ENCODE measurements around the gene LCN15. TPM values are rescaled to one million over a fixed set of nuclear protein-coding genes. Genes with fewer than 3 reads are reported as not detected.

The LCN15 gene
- polyA plus RNA-seq, 3 donors = not detected

DNA sequence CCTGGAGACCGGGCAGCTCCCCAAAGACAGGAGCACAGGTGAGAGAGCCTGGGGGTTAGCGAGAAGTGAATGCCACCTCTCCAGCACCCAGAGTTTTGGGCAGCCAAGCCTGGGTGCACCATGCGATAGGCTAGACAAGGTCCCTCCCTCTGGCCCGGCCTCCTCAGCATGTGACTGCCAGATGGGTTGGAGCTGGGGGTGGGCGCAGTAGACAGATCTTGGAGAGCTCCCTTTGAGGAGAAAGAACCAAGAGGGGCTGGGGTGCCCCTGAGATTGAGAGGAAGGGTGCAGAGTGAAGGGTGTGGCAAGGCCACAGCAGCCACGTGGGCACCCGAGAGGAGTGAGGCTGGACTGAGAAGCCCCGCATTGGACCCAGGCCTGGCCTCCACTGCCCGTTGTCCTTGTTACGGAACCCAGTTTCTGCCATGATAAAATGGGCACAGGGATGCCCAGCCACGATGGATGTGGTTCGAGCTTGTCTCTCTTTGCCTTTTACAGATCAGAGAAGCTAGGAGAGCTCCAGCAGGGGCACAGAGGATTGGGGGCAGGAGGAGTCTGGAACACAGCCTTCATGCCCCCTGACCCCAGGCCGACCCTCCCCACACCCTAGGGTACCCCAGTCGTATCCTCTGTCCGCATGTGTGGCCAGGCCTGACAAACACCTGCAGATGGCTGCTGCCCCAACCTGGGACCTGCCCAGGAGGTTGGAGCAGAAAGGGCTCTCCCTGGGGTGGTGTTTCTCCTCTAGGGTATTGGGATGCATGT, 28.2 kb upstream of the LCN15 start:
- Histone ChIP-seq H3K4me1 (ENCODE audit: control insufficient read depth in 1 of 2, insufficient read depth in 2 of 2, low read length in 2 of 2) (peaks cover 29 to 35% of the 10 kb centered on the region in 2 donors), H3K4me2 (replicated peaks; ENCODE audit: extremely low read depth, low read length, poor library complexity, severe bottlenecking) (peak overlapping the region; percentile 94), H3K79me2 (ENCODE audit: insufficient read depth, low read length) (peaks cover 4% of the 10 kb centered on the region), H3K27ac (ENCODE audit: low read depth in 1 of 2, low read length in 2 of 2) (peak overlapping the region in 1 of 2 donors; percentile 1), H4K20me1 (ENCODE audit: insufficient read depth, low read length) (peaks cover 14% of the 10 kb centered on the region), H3K27me3 (ENCODE audit: control insufficient read depth in 2 of 2, insufficient read depth in 2 of 2, low read length in 2 of 2) (peaks cover 0 to 20% of the 10 kb centered on the region in 2 donors), H3K9me3 (replicated peaks in 1 of 2; ENCODE audit: control insufficient read depth in 1 of 2, insufficient read depth in 1 of 2, low read length in 2 of 2) (no peaks in the 10 kb centered on the region), H3K9ac (ENCODE audit: insufficient read depth, low read length, poor library complexity, severe bottlenecking) (no peak overlapping the region), H2AFZ (ENCODE audit: insufficient read depth, low read depth, low read length, poor library complexity, severe bottlenecking) (no peak overlapping the region), H3K36me3 (replicated peaks in 1 of 2; ENCODE audit: control insufficient read depth in 1 of 2, insufficient read depth in 2 of 2, low read length in 2 of 2) (no peaks in the 10 kb centered on the region), H3K4me3 (replicated peaks in 1 of 3; ENCODE audit: low read depth in 2 of 3, low read length in 3 of 3) (peak overlapping the region in 1 of 3 experiments; percentile 81)
- Mint-ChIP-seq H3K36me3 (peaks cover 12% of the 10 kb centered on the region in 2 donors), H3K4me1 (peaks cover 27% of the 10 kb centered on the region), H3K27me3 (ENCODE audit: low read depth in 3 of 3) (peaks cover 19 to 31% (median 23%) of the 10 kb centered on the region in 3 donors), H3K4me3 (peak overlapping the region in 1 of 2 donors; percentile 84), H3K27ac (peak overlapping the region in 4 of 7 donors; percentile 31 to 85 (median 79)), H3K9me3 (peaks cover 0 to 4% (median 0%) of the 10 kb centered on the region in 7 donors)
- WGBS (ENCODE audit: insufficient coverage) = 72% methylated on average over 8 of the region's 15 CpGs
- TF ChIP-seq, protein P1, sequence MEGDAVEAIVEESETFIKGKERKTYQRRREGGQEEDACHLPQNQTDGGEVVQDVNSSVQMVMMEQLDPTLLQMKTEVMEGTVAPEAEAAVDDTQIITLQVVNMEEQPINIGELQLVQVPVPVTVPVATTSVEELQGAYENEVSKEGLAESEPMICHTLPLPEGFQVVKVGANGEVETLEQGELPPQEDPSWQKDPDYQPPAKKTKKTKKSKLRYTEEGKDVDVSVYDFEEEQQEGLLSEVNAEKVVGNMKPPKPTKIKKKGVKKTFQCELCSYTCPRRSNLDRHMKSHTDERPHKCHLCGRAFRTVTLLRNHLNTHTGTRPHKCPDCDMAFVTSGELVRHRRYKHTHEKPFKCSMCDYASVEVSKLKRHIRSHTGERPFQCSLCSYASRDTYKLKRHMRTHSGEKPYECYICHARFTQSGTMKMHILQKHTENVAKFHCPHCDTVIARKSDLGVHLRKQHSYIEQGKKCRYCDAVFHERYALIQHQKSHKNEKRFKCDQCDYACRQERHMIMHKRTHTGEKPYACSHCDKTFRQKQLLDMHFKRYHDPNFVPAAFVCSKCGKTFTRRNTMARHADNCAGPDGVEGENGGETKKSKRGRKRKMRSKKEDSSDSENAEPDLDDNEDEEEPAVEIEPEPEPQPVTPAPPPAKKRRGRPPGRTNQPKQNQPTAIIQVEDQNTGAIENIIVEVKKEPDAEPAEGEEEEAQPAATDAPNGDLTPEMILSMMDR (IDR thresholded peaks at IDR 0.05) = no peak
- intact Hi-C loops (cut with micrococcal nuclease) = loop anchor here in 1 of 2 donors (5.0 kb wide), 1 partner anchor 55 kb away; the partner anchor contains the start of gene PHPT1
- no peak for DNase-seq

DNA sequence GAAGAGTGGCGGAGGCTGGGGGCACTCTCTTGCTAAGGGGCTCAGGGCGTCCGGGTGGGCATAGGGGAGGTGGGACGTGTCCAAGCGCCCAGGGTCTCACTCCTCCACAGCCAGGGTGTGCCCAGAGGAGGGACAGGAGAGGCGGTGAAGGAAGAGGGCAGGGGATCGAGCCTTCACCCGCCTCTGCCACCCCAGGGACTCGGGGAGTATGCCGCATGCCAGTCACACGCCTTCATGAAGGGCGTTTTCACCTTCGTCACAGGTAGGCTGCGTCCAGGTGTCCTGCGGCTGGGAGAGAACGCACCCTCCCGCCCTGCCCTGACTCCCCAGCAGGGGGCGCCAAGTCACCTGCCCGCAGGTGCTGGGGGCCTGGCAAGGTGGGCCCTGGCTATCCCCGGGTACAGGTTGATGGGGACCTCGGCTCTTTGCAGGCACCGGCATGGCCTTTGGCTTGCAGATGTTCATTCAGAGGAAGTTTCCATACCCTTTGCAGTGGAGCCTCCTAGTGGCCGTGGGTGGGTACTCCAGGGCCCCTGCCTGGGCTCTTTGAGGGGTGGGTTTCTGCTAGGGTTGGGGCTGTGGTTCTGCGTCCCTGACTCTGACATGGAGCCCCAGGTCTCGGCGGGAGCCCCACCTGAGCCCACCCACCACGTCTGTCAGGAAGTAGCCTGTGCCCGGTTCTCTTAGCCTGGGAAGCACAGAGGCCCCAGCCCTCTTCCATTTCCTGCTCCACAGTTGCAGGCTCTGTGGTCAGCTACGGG, 27.4 kb upstream of the LCN15 start:
- no peaks in the 10 kb centered on the region for H3K36me3 ChIP-seq (replicated peaks in 1 of 2; ENCODE audit: control insufficient read depth in 1 of 2, insufficient read depth in 2 of 2, low read length in 2 of 2)
- H3K4me1 ChIP-seq (ENCODE audit: control insufficient read depth in 1 of 2, insufficient read depth in 2 of 2, low read length in 2 of 2) = peaks cover 29 to 35% of the 10 kb centered on the region in 2 donors
- Mint-ChIP-seq H3K27me3 (ENCODE audit: low read depth in 3 of 3) (peaks cover 11 to 23% (median 15%) of the 10 kb centered on the region in 3 donors), H3K4me1 (peaks cover 27% of the 10 kb centered on the region), H3K9me3 (peaks cover 0 to 2% (median 0%) of the 10 kb centered on the region in 7 donors), H3K27ac (peak overlapping the region; percentile 81 to 94 (median 86)), H3K4me3 (peak overlapping the region; percentile 75 to 84), H3K36me3 (peaks cover 12% of the 10 kb centered on the region in 2 donors)
- H3K4me3 ChIP-seq (replicated peaks in 1 of 3; ENCODE audit: low read depth in 2 of 3, low read length in 3 of 3) = peak overlapping the region; percentile 50 to 81 (median 55)
- peaks cover 14% of the 10 kb centered on the region for H4K20me1 ChIP-seq (ENCODE audit: insufficient read depth, low read length)
- TF ChIP-seq, protein P1 (IDR thresholded peaks at IDR 0.05) = peak; percentile 99
- peak overlapping the region; percentile 66 for H3K9ac ChIP-seq (ENCODE audit: insufficient read depth, low read length, poor library complexity, severe bottlenecking)
- no peaks in the 10 kb centered on the region for H3K9me3 ChIP-seq (replicated peaks in 1 of 2; ENCODE audit: control insufficient read depth in 1 of 2, insufficient read depth in 1 of 2, low read length in 2 of 2)
- peaks cover 0 to 13% of the 10 kb centered on the region in 2 donors for H3K27me3 ChIP-seq (ENCODE audit: control insufficient read depth in 2 of 2, insufficient read depth in 2 of 2, low read length in 2 of 2)
- intact Hi-C loops (cut with micrococcal nuclease) = loop anchor here (2.0 to 5.0 kb wide), 4 partner anchors 15 to 309 kb away; partner anchors contain the start of genes PAXX (in 1 of the 2), PHPT1 (in 1 of the 2), RABL6 (in 1 of the 2) and SEC16A (in 1 of the 2)
- H3K4me2 ChIP-seq (replicated peaks; ENCODE audit: extremely low read depth, low read length, poor library complexity, severe bottlenecking) = peak overlapping the region; percentile 94
- WGBS (ENCODE audit: insufficient coverage) = under 1% methylated on average over 24 of the region's 29 CpGs
- peak overlapping the region; percentile 89 for H2AFZ ChIP-seq (ENCODE audit: insufficient read depth, low read depth, low read length, poor library complexity, severe bottlenecking)
- H3K79me2 ChIP-seq (ENCODE audit: insufficient read depth, low read length) = peaks cover 4% of the 10 kb centered on the region
- H3K27ac ChIP-seq (ENCODE audit: low read depth in 1 of 2, low read length in 2 of 2) = peak overlapping the region; percentile 81 to 82
- DNase-seq = peak; percentile 41 to 61 (median 43)
